MCF 10A (cell line): Measurements from ENCODE around the gene COBL. TPM values are rescaled to one million over a fixed set of nuclear protein-coding genes. Genes with fewer than 3 reads are reported as not detected.

ENCODE experiments used
- BruUV-seq: library from RNA; stranded (reverse); fragments of 400-500 nt; replicated peaks from 2 replicates; lab custom pipeline; 2021; lab: Mats Ljungman, UMichigan
- CTCF ChIA-PET: fragments of 300-600 bp; sonication (Branson Sonifier 250); formaldehyde crosslinking; extraction: SDS; loops from one replicate; lab custom pipeline; 2021; ENCODE audit warnings: antibody characterized with exemption, inconsistent platforms; lab: Yijun Ruan, JAX
- POLR2A ChIA-PET: fragments of 300-600, 350-650 bp; sonication (Branson Sonifier 250); formaldehyde crosslinking; extraction: SDS; loops from one replicate; lab custom pipeline; 2020; ENCODE audit warnings: antibody characterized with exemption, inconsistent platforms; lab: Yijun Ruan, JAX
- DNase-seq: peaks from one replicate; pipeline ENCODE4 v3.0.0-alpha.2; 2018; ENCODE audit not compliant: unreplicated experiment
- H3K27ac Mint-ChIP-seq: one replicate; pipeline ENCODE4 v1.8.0; 2022; ENCODE audit warnings: mild to moderate bottlenecking, low read depth, mixed read lengths; ENCODE audit not compliant: unreplicated experiment
- H3K27me3 Mint-ChIP-seq: one replicate; pipeline ENCODE4 v1.8.0; 2022; ENCODE audit warnings: mixed read lengths; ENCODE audit not compliant: insufficient read depth, unreplicated experiment
- H3K36me3 Mint-ChIP-seq: one replicate; pipeline ENCODE4 v1.8.0; 2022; ENCODE audit warnings: mild to moderate bottlenecking, moderate library complexity, mixed read lengths; ENCODE audit not compliant: insufficient read depth, unreplicated experiment
- H3K4me1 Mint-ChIP-seq: one replicate; pipeline ENCODE4 v1.8.0; 2022; ENCODE audit warnings: mixed read lengths; ENCODE audit not compliant: insufficient read depth, unreplicated experiment
- H3K4me3 Mint-ChIP-seq: one replicate; pipeline ENCODE4 v1.8.0; 2022; ENCODE audit warnings: mild to moderate bottlenecking, moderate library complexity, mixed read lengths; ENCODE audit not compliant: unreplicated experiment
- H3K9me3 Mint-ChIP-seq: one replicate; pipeline ENCODE4 v1.8.0; 2022; ENCODE audit warnings: mixed read lengths; ENCODE audit not compliant: unreplicated experiment
- intact Hi-C: fragments of 100-400 bp; cut with micrococcal nuclease; formaldehyde crosslinking; loops from 2 replicates; pipeline ENCODE4 v1.14.1; 2022
- total RNA-seq: library from RNA; stranded (reverse); gene quantifications from 2 replicates; pipeline ENCODE4 v1.2.3, GENCODE V29; 2022
- TF ChIP-seq, protein P1 (sequence below): fragments of 200-600 bp; IDR thresholded peaks from one replicate; pipeline ENCODE4 v1.8.0; 2022; ENCODE audit warnings: antibody characterized with exemption, mild to moderate bottlenecking; ENCODE audit not compliant: unreplicated experiment

Gene COBL
- total RNA-seq, 1 experiment from 2014 or later, result 12.3 TPM

GRCh38 chr7:51324206-51324898, 7.7 kb upstream of the COBL start:
- DNase-seq, result peak; percentile 96
- ChIA-PET CTCF (interaction anchor here (0.7 to 2.6 kb wide), 9 partner anchors 13 to 162 kb away, joined by 3 to 14 read pairs (median 5); no protein-coding TSS in a partner anchor), POLR2A (interaction anchor here (0.6 to 3.0 kb wide), 9 partner anchors 8 to 162 kb away, joined by 3 to 17 read pairs (median 5); no protein-coding TSS in a partner anchor)
- H3K27ac Mint-ChIP-seq, result peak overlapping the region; percentile 94
- intact Hi-C loops, result no loop called here
- peaks cover 6% of the 10 kb centered on the region for H3K36me3 Mint-ChIP-seq
- H3K4me1 Mint-ChIP-seq, result peaks cover 21% of the 10 kb centered on the region
- TF ChIP-seq, protein P1, sequence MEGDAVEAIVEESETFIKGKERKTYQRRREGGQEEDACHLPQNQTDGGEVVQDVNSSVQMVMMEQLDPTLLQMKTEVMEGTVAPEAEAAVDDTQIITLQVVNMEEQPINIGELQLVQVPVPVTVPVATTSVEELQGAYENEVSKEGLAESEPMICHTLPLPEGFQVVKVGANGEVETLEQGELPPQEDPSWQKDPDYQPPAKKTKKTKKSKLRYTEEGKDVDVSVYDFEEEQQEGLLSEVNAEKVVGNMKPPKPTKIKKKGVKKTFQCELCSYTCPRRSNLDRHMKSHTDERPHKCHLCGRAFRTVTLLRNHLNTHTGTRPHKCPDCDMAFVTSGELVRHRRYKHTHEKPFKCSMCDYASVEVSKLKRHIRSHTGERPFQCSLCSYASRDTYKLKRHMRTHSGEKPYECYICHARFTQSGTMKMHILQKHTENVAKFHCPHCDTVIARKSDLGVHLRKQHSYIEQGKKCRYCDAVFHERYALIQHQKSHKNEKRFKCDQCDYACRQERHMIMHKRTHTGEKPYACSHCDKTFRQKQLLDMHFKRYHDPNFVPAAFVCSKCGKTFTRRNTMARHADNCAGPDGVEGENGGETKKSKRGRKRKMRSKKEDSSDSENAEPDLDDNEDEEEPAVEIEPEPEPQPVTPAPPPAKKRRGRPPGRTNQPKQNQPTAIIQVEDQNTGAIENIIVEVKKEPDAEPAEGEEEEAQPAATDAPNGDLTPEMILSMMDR, result no peak
- H3K9me3 Mint-ChIP-seq, result no peaks in the 10 kb centered on the region
- no TSS peak for BruUV-seq
- no peak overlapping the region for H3K4me3 Mint-ChIP-seq
- no peaks in the 10 kb centered on the region for H3K27me3 Mint-ChIP-seq

DNA sequence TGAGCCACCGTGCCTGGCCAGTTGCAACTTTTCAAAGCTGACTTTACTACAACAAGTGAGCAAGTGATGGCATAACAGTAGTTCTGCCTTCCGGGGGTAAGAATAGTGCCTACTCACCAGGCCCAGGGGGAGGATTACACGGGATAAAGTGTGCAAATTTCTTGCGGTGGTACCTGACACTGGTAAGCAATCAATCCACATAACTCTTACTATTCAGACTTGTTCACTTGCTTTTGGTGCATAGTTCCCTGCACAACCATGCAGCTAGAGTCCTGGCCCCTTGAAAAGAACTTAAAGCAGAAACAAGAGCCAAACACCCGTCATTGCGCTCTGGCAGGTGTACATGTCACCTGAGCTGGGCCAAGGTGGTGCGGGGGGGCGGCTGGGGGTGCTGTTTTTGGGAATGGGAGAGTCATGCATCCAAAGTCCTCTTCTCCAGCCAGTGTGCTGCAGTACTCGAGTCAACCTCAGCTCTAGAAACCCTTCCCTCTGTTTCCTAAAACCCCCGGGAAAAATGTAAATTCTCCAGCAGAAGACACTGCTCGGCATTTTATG, 5.4 kb upstream of the COBL start:
- Mint-ChIP-seq H3K4me3 (no peak overlapping the region), H3K36me3 (no peaks in the 10 kb centered on the region), H3K27ac (no peak overlapping the region), H3K27me3 (no peaks in the 10 kb centered on the region), H3K9me3 (no peaks in the 10 kb centered on the region), H3K4me1 (peaks cover 15% of the 10 kb centered on the region)
- intact Hi-C loops, result no loop called here
- ChIA-PET CTCF (interaction anchor here (0.6 to 1.0 kb wide), 8 partner anchors 18 to 824 kb away, joined by 3 to 4 read pairs (median 3); no protein-coding TSS in a partner anchor), POLR2A (no interaction called here)
- DNase-seq, result no peak
- TF ChIP-seq, protein P1, result no peak
- no TSS peak for BruUV-seq

GRCh38 chr7:51318886-51319579, 2.4 kb upstream of the COBL start:
- POLR2A ChIA-PET, result no interaction called here
- DNase-seq, result no peak
- no peaks in the 10 kb centered on the region for H3K27me3 Mint-ChIP-seq

More at GRCh38 chr7:51318886-51319579, 2.4 kb upstream of the COBL start:
- Mint-ChIP-seq H3K4me3 (no peak overlapping the region), H3K27ac (no peak overlapping the region), H3K4me1 (peaks cover 11% of the 10 kb centered on the region), H3K9me3 (no peaks in the 10 kb centered on the region), H3K36me3 (peaks cover 6% of the 10 kb centered on the region)
- CTCF ChIA-PET, result no interaction called here
- intact Hi-C loops, result loop anchor here (5.0 kb wide), 1 partner anchor 33 kb away; no protein-coding TSS in a partner anchor
- no TSS peak for BruUV-seq
- TF ChIP-seq, protein P1, result no peak
